ENCODE results near the gene ZNF778.

ZNF778 gene

GRCh38 chr16:89222931-89223330 lies 5.4 kb downstream of the ZNF778 start:
- no peak overlapping the region for H3K4me3 ChIP-seq (ENCODE audit: insufficient read depth, low read length, poor library complexity, severe bottlenecking)
- no peak overlapping the region for H2AFZ ChIP-seq (ENCODE audit: low read depth, low read length, severe bottlenecking)
- H3K4me2 ChIP-seq (ENCODE audit: low read depth, low read length, poor library complexity, severe bottlenecking): no peak overlapping the region
- no peaks in the 10 kb centered on the region for H3K79me2 ChIP-seq (ENCODE audit: insufficient read depth, low read length)
- H3K9me3 ChIP-seq (ENCODE audit: insufficient read depth, low read length): no peaks in the 10 kb centered on the region; the same call in 1 of the 2 replicates
- H4K20me1 ChIP-seq (ENCODE audit: low read depth, low read length): no peaks in the 10 kb centered on the region
- H3K9ac ChIP-seq (ENCODE audit: low read length): no peak overlapping the region
- H3K9me2 ChIP-seq (replicated peaks; ENCODE audit: insufficient read depth, low read length): no peaks in the 10 kb centered on the region
- TF ChIP-seq CTCF (IDR thresholded peaks at IDR 0.05; ENCODE audit: insufficient read depth, low read length, poor library complexity, severe bottlenecking) (no peak), EZH2phosphoT487 (conservative IDR thresholded peaks at IDR 0.05; ENCODE audit: low read length) (no peak)
- peaks cover 20% of the 10 kb centered on the region; the same call in 1 of the 2 replicates for H3K36me3 ChIP-seq (ENCODE audit: low read length)
- H3K27me3 ChIP-seq (ENCODE audit: low read length): no peaks in the 10 kb centered on the region
- H3F3A ChIP-seq (ENCODE audit: insufficient read depth): no peaks in the 10 kb centered on the region
- no peak overlapping the region for H3K27ac ChIP-seq (ENCODE audit: low read depth, low read length)

- H4K20me1 ChIP-seq (ENCODE audit: low read depth, low read length): no peaks in the 10 kb centered on the region
- H3K36me3 ChIP-seq (ENCODE audit: low read length): peaks cover 23% of the 10 kb centered on the region; the same call in 1 of the 2 replicates
- no peak overlapping the region for H3K4me2 ChIP-seq (ENCODE audit: low read depth, low read length, poor library complexity, severe bottlenecking)
These were observed 7.2 kb downstream of the ZNF778 start for GRCh38 chr16:89224665-89225064.

GRCh38 chr16:89230255-89230654 lies 12.8 kb downstream of the ZNF778 start:
- peaks cover 22% of the 10 kb centered on the region; the same call in 1 of the 2 replicates for H3K36me3 ChIP-seq (ENCODE audit: low read length)
- H3K4me3 ChIP-seq (ENCODE audit: insufficient read depth, low read length, poor library complexity, severe bottlenecking): no peak overlapping the region
- H3K27me3 ChIP-seq (ENCODE audit: low read length): no peaks in the 10 kb centered on the region
- H3F3A ChIP-seq (ENCODE audit: insufficient read depth): no peaks in the 10 kb centered on the region
- H3K9me2 ChIP-seq (replicated peaks; ENCODE audit: insufficient read depth, low read length): no peaks in the 10 kb centered on the region
- H3K4me2 ChIP-seq (ENCODE audit: low read depth, low read length, poor library complexity, severe bottlenecking): no peak overlapping the region
- no peak for TF ChIP-seq EZH2phosphoT487 (conservative IDR thresholded peaks at IDR 0.05; ENCODE audit: low read length)
- TF ChIP-seq CTCF (IDR thresholded peaks at IDR 0.05; ENCODE audit: insufficient read depth, low read length, poor library complexity, severe bottlenecking): no peak
- no peaks in the 10 kb centered on the region; the same call in 1 of the 2 replicates for H3K9me3 ChIP-seq (ENCODE audit: insufficient read depth, low read length)
- H3K9ac ChIP-seq (ENCODE audit: low read length): no peak overlapping the region
- no peak overlapping the region for H3K27ac ChIP-seq (ENCODE audit: low read depth, low read length)
- no peaks in the 10 kb centered on the region for H3K79me2 ChIP-seq (ENCODE audit: insufficient read depth, low read length)
- H2AFZ ChIP-seq (ENCODE audit: low read depth, low read length, severe bottlenecking): no peak overlapping the region
- H4K20me1 ChIP-seq (ENCODE audit: low read depth, low read length): no peaks in the 10 kb centered on the region

More at GRCh38 chr16:89224665-89225064, 7.2 kb downstream of the ZNF778 start:
- no peak overlapping the region for H3K4me3 ChIP-seq (ENCODE audit: insufficient read depth, low read length, poor library complexity, severe bottlenecking)
- H3K79me2 ChIP-seq (ENCODE audit: insufficient read depth, low read length): no peaks in the 10 kb centered on the region
- no peak overlapping the region for H2AFZ ChIP-seq (ENCODE audit: low read depth, low read length, severe bottlenecking)
- no peaks in the 10 kb centered on the region for H3K27me3 ChIP-seq (ENCODE audit: low read length)
- TF ChIP-seq CTCF (IDR thresholded peaks at IDR 0.05; ENCODE audit: insufficient read depth, low read length, poor library complexity, severe bottlenecking): no peak
- no peak for TF ChIP-seq EZH2phosphoT487 (conservative IDR thresholded peaks at IDR 0.05; ENCODE audit: low read length)
- H3K9me2 ChIP-seq (replicated peaks; ENCODE audit: insufficient read depth, low read length): no peaks in the 10 kb centered on the region
- H3K27ac ChIP-seq (ENCODE audit: low read depth, low read length): no peak overlapping the region
- no peaks in the 10 kb centered on the region for H3F3A ChIP-seq (ENCODE audit: insufficient read depth)
- H3K9me3 ChIP-seq (ENCODE audit: insufficient read depth, low read length): no peaks in the 10 kb centered on the region; the same call in 1 of the 2 replicates
- H3K9ac ChIP-seq (ENCODE audit: low read length): no peak overlapping the region
